Measurements from ENCODE around the gene CCDC40. TPM values are rescaled to one million over a fixed set of nuclear protein-coding genes. Genes with fewer than 3 reads are reported as not detected.

Gene CCDC40
- total RNA-seq, 1 donor from 2014 or later: 9.5 TPM

DNA sequence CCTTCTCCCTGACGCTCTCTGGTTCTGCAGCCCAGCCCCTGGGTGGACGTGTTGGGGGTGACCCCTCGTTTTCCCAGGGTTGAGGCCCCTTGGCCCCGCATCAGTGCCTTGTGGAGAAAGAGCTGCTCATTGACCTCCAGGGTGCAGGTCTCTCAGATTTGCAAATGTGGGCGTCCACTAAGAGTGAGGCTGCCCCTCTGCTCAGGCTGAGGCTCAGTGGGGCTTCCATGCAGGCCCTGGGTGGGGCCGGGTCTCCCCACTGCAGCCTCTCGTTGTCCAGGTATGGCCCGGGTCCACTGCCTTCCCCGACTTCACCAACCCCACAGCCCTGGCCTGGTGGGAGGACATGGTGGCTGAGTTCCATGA lies 74.0 kb downstream of the CCDC40 start:
- Mint-ChIP-seq H3K4me3 (ENCODE audit: unreplicated experiment) (no peak overlapping the region), H3K4me1 (ENCODE audit: unreplicated experiment) (no peaks in the 10 kb centered on the region), H3K27ac (ENCODE audit: unreplicated experiment) (no peak overlapping the region), H3K36me3 (ENCODE audit: unreplicated experiment) (peaks cover 6% of the 10 kb centered on the region), H3K9me3 (ENCODE audit: unreplicated experiment) (peaks cover 9% of the 10 kb centered on the region), H3K27me3 (ENCODE audit: unreplicated experiment) (peaks cover 11% of the 10 kb centered on the region)
- no peak for DNase-seq (ENCODE audit: extremely low spot score, unreplicated experiment)
- TF ChIP-seq, protein P1, sequence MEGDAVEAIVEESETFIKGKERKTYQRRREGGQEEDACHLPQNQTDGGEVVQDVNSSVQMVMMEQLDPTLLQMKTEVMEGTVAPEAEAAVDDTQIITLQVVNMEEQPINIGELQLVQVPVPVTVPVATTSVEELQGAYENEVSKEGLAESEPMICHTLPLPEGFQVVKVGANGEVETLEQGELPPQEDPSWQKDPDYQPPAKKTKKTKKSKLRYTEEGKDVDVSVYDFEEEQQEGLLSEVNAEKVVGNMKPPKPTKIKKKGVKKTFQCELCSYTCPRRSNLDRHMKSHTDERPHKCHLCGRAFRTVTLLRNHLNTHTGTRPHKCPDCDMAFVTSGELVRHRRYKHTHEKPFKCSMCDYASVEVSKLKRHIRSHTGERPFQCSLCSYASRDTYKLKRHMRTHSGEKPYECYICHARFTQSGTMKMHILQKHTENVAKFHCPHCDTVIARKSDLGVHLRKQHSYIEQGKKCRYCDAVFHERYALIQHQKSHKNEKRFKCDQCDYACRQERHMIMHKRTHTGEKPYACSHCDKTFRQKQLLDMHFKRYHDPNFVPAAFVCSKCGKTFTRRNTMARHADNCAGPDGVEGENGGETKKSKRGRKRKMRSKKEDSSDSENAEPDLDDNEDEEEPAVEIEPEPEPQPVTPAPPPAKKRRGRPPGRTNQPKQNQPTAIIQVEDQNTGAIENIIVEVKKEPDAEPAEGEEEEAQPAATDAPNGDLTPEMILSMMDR (IDR thresholded peaks at IDR 0.05): no peak

DNA sequence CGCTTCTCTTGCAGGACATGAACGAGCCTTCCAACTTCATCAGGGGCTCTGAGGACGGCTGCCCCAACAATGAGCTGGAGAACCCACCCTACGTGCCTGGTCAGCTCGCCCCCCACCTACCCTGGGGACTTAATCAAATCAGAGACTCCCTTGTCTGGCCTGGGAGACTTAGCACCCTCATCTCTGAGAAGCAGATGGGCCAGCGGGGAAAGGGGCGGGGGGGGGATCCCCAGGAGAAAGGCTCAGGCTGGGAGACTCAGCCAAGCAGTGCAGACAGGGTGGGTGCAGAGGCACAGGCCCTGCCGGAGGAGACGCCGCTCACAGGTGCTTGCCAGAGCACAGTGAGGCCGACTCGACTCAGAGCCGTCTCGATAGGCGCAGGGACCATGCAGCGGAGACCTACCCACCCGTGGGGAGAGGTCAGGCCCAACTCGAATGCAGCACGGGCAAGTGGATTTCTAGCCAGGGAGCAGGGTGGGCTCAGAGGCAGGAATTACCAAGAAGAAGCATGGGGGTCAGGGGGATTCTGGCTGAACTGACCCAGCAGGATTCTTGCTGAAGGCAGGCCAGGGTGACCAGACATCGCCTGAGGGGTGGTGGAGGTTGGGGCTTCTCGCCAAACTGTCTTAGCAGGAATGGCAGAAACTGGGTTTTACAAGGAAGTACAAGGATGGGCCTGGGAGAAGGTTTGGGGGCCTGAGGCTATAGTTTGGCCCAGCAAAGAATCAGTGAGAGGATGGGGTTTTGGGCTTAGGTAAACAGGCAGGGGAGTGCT lies 74.7 kb downstream of the CCDC40 start:
- H3K36me3 Mint-ChIP-seq (ENCODE audit: unreplicated experiment): peaks cover 6% of the 10 kb centered on the region
- TF ChIP-seq, protein P1 (IDR thresholded peaks at IDR 0.05): no peak
- H3K27ac Mint-ChIP-seq (ENCODE audit: unreplicated experiment): no peak overlapping the region
- H3K4me3 Mint-ChIP-seq (ENCODE audit: unreplicated experiment): no peak overlapping the region
- peaks cover 11% of the 10 kb centered on the region for H3K27me3 Mint-ChIP-seq (ENCODE audit: unreplicated experiment)
- DNase-seq (ENCODE audit: extremely low spot score, unreplicated experiment): no peak
- peaks cover 9% of the 10 kb centered on the region for H3K9me3 Mint-ChIP-seq (ENCODE audit: unreplicated experiment)
- no peaks in the 10 kb centered on the region for H3K4me1 Mint-ChIP-seq (ENCODE audit: unreplicated experiment)

DNA sequence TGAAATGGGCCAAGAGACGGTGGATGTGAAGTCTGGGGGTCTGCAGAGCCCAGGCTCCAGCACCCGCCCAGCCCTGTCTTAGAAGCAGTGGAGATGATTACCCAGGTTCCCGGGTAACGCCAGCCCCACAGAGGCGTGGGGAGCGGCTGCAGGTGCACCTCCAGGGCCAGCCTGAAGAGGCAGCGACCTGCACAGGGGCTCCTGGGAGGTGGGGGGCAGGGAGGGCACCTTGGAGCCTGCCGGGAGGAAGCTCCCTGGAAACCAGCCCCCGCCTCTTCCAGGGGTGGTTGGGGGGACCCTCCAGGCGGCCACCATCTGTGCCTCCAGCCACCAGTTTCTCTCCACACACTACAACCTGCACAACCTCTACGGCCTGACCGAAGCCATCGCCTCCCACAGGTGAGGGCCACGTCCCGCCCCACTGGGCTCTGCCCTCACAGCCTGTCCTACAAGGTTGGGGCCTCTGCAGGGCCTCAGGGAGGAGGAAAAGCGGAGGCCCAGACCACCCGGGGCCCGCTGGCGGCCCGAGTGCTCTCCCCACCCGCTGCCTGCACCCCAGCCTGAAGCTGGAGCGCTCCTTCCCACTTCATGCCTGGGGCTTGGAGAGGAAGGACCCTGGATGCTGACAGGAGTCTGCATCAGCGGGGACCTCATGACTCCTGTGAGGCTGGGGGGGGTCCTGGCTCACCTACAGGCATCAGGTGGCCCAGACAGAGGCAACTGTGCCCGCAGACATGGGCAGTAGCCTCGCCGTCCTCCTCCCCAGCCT lies 75.4 kb downstream of the CCDC40 start:
- TF ChIP-seq, protein P1 (IDR thresholded peaks at IDR 0.05): no peak
- peaks cover 6% of the 10 kb centered on the region for H3K36me3 Mint-ChIP-seq (ENCODE audit: unreplicated experiment)
- H3K4me3 Mint-ChIP-seq (ENCODE audit: unreplicated experiment): no peak overlapping the region
- no peak overlapping the region for H3K27ac Mint-ChIP-seq (ENCODE audit: unreplicated experiment)
- peaks cover 11% of the 10 kb centered on the region for H3K27me3 Mint-ChIP-seq (ENCODE audit: unreplicated experiment)
- no peaks in the 10 kb centered on the region for H3K4me1 Mint-ChIP-seq (ENCODE audit: unreplicated experiment)
- H3K9me3 Mint-ChIP-seq (ENCODE audit: unreplicated experiment): peaks cover 9% of the 10 kb centered on the region
- no peak for DNase-seq (ENCODE audit: extremely low spot score, unreplicated experiment)

DNA sequence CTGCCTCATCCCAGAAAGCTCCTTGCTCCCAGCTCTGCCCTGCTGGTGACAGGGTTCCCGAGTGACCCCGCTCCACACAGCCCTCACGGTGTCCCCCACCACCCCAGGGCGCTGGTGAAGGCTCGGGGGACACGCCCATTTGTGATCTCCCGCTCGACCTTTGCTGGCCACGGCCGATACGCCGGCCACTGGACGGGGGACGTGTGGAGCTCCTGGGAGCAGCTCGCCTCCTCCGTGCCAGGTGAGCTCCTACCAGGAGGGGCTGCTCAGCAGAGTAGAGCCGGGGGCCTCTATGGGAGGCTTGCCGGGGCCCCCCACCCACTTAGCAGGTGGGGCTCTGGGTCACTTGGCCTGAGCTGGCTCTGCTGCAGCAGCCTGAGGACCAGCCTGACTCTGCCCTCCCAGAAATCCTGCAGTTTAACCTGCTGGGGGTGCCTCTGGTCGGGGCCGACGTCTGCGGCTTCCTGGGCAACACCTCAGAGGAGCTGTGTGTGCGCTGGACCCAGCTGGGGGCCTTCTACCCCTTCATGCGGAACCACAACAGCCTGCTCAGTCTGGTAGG lies 76.1 kb downstream of the CCDC40 start:
- peaks cover 9% of the 10 kb centered on the region for H3K9me3 Mint-ChIP-seq (ENCODE audit: unreplicated experiment)
- no peak overlapping the region for H3K27ac Mint-ChIP-seq (ENCODE audit: unreplicated experiment)

More for the DNA sequence above, 76.1 kb downstream of the CCDC40 start:
- Mint-ChIP-seq H3K36me3 (ENCODE audit: unreplicated experiment) (peaks cover 6% of the 10 kb centered on the region), H3K4me1 (ENCODE audit: unreplicated experiment) (no peaks in the 10 kb centered on the region), H3K27me3 (ENCODE audit: unreplicated experiment) (peaks cover 11% of the 10 kb centered on the region), H3K4me3 (ENCODE audit: unreplicated experiment) (no peak overlapping the region)
- DNase-seq (ENCODE audit: extremely low spot score, unreplicated experiment): no peak
- TF ChIP-seq, protein P1 (IDR thresholded peaks at IDR 0.05): no peak
